Measurements from ENCODE around the gene CNNM1. TPM values are rescaled to one million over a fixed set of nuclear protein-coding genes. Genes with fewer than 3 reads are reported as not detected.

CNNM1 gene
- total and polyA plus RNA-seq, 3 experiments from 2014 or later: 0.11 to 0.16 TPM; not detected in 1

Other genes starting within 250 kb of the CNNM1 start
- gene HPSE2, start 93.5 kb upstream of the CNNM1 start, total RNA-seq: under 1 TPM in 1 of 2 experiments, not detected in 1; 0.07 TPM
- gene HPSE2, start 93.5 kb upstream of the CNNM1 start, polyA plus RNA-seq: 1.2 TPM
- 10 to 100 TPM; 32.9 to 33.4 TPM for gene GOT1, start 101.3 kb downstream of the CNNM1 start, total RNA-seq
- gene GOT1, start 101.3 kb downstream of the CNNM1 start, polyA plus RNA-seq: 24.6 TPM
- gene NKX2-3, start 203.6 kb downstream of the CNNM1 start, total RNA-seq: not detected
- gene NKX2-3, start 203.6 kb downstream of the CNNM1 start, polyA plus RNA-seq: not detected

All from CD8-positive, alpha-beta memory T cell (primary cell).